HG03442 (cell line): ENCODE measurements around the gene WNT3.

Experiments used
- ATAC-seq: cut with Tn5 transposase; IDR thresholded peaks from one replicate; pipeline ENCODE4 v1.9.1; 2021; ENCODE audit warnings: mild to moderate bottlenecking, moderate library complexity; ENCODE audit not compliant: unreplicated experiment

Gene WNT3

GRCh38 chr17:46789610-46790009 lies 28.9 kb downstream of the WNT3 start:
- no peak for ATAC-seq

GRCh38 chr17:46788796-46789195 lies 29.7 kb downstream of the WNT3 start:
- no peak for ATAC-seq

- no peak for ATAC-seq
Measured at GRCh38 chr17:46788300-46788699, 30.2 kb downstream of the WNT3 start.

- no peak for ATAC-seq
Measured at GRCh38 chr17:46787478-46787877, 31.0 kb downstream of the WNT3 start.

- ATAC-seq = no peak
Measured at GRCh38 chr17:46785696-46786095, 32.8 kb downstream of the WNT3 start.

- no peak for ATAC-seq
Measured at GRCh38 chr17:46783031-46783593, 35.4 kb downstream of the WNT3 start.

GRCh38 chr17:46782250-46782953 lies 36.1 kb downstream of the WNT3 start:
- ATAC-seq = no peak

GRCh38 chr17:46780003-46780373 lies 38.5 kb downstream of the WNT3 start:
- no peak for ATAC-seq

- ATAC-seq = no peak
Measured at GRCh38 chr17:46777943-46778915, 40.3 kb downstream of the WNT3 start.

GRCh38 chr17:46776298-46777005 lies 42.0 kb downstream of the WNT3 start:
- ATAC-seq = no peak

- no peak for ATAC-seq
Measured at GRCh38 chr17:46774108-46774737, 44.3 kb downstream of the WNT3 start.

- ATAC-seq = no peak
Measured at GRCh38 chr17:46773676-46774075, 44.8 kb downstream of the WNT3 start.

- ATAC-seq = no peak
Measured at GRCh38 chr17:46773221-46773605, 45.3 kb downstream of the WNT3 start.

- no peak for ATAC-seq
Measured at GRCh38 chr17:46772475-46773220, 45.8 kb downstream of the WNT3 start.

GRCh38 chr17:46771561-46772474 lies 46.7 kb downstream of the WNT3 start:
- no peak for ATAC-seq

GRCh38 chr17:46770818-46771560 lies 47.5 kb downstream of the WNT3 start:
- ATAC-seq = no peak

GRCh38 chr17:46770439-46770817 lies 48.1 kb downstream of the WNT3 start:
- no peak for ATAC-seq
